ENCODE measurements around the gene HTATSF1.

Gene HTATSF1

DNA sequence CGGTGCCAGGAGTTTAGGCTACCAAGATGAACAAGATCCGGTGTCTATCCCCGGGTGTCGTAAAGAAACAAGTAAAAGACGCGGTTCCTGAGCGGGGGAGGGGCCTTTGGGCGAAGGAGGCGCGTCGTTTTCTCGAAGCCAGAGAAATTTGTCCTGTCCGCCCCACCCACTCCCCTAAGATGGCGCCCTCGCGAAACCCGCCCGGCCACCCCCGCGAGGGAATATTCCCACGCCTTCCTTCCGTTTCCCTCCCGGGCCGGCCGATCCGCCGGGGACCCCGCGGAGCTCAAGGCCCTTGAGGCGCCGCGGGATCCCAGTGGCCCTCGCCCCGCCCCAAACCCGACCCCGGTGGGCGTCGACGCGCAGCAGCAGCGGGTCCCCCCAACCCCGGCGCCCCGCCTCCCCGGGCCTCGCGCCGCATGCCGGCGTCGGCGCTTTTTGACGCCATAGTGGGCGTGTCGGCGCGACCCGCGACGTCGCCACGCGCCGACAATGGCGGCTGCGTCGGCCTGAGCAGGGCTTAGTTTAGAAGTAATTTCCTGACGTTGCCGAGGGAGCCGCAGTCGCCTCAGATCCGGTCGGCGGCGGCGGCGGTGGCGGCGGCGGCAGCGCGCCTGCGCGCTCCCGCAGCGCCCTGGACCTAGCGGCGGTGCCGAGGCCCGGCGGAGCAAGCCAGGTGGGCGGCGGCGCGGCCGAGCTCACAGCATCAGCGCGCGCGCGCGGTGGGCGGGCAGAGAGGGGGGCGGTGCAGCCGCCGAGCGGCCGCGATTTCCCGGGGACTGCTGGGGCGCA lies 432 bp upstream of the HTATSF1 start:
- DNase-seq, result peak; percentile 87

DNA sequence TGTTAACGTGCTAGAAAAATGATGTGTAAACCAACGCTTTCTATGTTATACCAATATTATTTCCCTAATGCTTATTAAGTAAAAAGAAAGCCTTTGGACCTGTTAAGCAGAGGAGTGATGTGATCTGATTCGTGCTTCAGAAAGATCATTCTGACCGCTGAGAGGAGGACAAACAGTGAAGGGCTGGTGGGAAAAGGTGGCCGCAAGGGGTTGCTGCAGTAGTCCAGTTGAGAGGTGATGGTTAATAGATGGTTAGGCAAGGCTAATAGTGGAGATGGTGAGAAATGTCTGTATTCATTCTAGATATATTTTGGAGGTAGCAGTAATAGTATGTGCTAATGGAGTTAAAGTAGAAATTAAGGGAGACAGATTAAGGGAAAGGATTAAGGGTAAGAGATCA lies 21.7 kb downstream of the HTATSF1 start:
- DNase-seq, result no peak

DNA sequence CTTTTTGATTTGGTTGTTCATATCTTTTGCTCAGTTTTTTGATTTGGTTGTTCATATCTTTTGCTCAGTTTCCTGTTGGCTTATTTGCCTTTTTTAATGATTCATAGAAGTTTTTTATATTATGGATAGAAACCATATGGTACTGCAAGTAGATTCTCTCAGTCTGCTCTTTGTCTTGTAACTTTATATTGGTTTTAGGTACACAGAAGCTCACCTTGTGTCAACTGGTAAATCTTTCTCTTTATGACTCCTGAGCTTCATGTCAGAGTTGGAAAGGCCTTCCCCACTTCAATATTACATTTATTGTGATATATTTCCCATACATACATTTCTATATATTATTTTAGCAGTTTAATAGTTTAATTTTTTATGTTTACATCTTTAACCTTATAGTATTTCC lies 26.4 kb downstream of the HTATSF1 start:
- no peak for DNase-seq

DNA sequence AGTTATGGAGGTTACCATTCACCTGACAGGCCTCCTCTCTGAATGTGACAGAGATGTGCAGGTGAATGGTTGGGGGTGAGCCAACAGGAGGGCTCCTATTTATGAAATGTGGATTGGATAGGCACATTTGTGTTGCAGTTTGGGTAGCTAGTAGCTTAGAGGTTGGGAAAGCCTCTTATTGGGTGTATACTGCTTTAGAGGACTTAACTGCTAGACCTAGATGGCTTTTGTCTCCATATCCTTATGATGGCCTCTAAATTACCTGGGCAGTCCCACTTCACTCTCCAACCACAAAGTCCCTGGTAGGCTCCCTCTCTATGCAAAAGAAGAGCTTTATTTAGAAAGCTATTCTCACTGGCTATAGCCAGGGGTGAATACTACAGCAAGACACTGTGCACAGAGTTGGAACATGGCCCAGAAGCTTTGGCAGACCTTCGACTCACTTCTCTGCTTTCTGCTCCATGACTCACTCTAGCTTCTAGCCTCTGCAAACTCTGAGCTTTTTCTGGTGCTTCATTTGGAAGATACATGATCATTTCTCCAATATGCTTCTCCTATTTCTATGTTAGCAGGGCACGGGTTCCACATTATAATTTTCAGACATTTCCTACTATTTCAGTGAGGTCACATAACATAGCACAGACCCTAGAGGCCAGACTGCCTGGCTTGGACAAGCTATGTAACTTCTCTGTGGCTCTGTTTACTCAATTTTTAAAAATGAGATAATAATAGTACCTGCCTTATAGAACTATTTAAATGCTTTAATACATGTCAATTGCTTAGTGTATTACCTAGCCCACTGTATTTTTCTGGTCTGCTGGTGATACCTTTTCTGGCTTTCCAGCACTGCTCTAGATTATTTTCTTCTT lies 28.6 kb downstream of the HTATSF1 start:
- DNase-seq, result peak; percentile 6

DNA sequence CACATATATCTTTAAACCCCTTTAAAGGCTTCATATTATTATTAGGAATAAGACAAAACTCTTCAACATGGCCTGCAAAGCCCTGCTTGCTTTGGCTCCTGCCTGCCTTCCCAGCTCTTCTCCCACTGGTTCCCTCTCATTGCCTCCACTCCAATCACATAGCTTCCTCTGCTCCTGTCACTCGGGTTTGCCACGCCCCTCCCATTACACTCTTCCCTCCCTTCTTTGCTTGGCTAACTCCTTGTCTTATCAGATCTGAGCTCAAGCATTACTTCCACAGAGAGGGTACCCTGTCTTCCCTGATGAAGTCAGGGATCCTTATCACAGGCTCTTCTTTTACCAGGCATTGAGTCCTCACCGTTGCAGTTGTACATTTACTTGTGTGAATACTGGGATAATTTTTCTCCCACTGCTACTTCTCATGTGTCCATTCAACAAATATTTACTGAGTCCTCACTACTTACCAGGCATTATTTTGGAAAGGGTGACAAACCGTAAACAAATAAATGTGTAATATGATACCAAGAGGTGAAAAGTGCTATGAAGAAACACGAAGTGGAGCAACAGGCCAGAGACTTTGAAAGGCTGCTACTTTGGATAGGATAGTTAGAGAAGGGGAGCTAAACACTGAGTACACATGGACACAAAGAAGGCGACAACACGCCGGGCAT lies 31.4 kb downstream of the HTATSF1 start:
- no peak for DNase-seq

DNA sequence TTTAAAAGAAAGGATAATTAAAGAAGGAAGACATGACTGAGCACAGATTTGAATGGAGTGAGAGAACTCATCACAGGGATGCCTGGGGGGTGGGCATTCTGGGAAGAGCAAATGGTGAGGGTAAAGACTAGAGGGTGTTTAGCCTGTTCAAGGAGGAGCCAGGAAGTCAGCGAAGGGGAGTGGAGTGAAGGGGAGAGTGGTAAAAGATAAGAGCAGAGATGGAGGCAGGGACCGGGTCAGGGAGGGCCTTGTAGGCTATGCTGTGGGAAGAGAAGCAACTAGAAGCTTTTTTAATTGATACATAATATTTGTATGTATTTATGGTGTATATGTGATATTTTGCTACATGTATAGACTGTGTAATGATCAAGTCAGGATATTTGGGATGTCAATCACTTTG lies 32.4 kb downstream of the HTATSF1 start:
- no peak for DNase-seq

DNA sequence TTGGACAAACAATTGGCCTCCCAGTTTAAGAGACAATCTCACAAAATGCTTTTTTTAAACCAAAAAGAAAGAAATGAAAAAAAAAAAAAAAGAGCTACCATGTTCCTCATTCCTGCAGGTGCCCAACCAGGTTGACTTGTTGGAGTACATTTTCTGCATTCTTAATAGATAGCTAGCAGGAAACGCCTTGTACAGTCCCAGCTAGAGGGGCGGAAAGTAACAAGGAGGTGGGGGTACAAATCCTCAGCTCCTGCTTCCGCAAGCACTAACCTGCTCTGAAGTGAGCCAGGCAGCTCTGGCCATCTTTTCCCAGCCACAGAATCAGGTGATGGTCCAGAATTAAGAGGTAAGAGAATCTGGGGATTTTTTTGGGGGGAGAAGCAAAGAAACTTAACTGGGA lies 34.6 kb downstream of the HTATSF1 start, which contains the start of gene VGLL1:
VGLL1 (plus strand) TSS at position 265 of the 400 bp plus-strand sequence. CDS start 3,806 bp downstream, outside the sequence.
- DNase-seq, result no peak

DNA sequence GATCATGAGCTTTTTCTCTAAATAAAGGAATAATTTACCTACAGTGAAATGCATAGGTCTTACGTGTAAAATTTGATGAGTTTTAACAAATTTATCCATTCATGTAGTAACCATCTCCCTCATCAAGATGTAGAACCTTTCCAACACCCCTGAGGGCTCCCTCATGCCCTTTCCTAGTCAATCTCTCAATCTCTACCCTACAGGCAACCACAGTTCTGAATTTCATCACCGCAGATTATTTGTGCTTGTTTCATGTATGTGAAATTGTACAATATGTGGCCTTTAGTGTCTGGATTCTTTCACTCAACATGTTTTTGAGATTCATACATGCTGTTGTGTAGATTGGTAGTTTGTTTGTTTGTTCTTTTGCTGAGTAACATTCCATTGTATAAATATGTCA lies 36.7 kb downstream of the HTATSF1 start:
- no peak for DNase-seq

DNA sequence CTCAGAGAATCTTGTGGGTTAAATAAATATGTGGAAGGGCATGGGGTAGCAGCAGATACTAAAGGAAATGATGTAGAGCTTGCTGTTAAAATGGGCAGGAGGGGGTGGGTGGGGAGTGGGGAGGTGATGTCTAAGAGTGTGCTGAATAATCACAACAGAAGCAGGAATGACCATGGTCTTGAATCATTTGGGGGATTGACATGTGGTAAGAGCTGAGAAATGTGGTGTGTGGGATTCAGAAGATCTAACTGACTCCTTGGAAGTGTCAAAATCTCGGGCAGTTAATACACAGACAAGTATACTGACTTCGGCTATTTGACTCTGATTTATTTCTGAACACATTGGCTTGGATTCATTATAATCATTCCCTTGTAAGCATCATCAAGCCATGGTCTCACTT lies 41.4 kb downstream of the HTATSF1 start:
- no peak for DNase-seq

DNA sequence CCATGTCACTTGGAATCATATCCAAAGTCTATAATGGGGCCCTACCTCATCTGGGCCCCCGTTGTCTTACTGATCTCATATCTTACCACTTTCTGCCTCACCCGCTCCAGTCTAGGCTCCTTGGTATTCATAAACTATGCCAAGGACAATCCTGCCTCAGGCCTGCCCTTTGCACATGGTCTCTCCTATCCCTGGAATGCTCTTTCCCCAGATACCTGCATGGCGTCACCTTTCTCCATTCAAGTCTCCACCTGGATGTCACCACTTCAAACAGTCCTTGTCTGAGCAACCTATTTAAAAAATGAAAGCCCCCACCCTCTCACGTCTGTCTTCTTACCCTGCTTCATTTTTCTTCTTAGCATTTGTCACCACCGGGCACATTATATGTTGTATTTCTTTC lies 42.8 kb downstream of the HTATSF1 start:
- DNase-seq, result no peak

DNA sequence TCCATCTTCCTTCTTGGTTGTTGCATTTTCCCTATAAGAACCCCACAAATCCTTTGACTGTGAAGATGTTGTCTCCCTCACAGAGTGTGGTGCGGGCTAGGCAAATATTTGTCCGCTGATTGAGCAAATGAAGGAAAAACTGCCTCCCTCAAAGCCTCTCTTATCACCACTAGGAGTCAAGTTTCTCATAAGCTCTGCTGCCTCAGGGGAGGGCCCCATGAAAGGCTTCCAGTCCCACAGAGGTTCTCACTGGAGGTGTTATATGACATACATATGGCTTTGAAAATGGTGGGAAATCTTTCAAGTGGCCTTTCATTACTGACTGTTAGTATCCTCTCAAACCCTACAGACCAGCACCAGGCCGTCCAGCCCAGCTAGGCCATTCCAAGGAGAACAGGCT lies 43.9 kb downstream of the HTATSF1 start:
- no peak for DNase-seq

DNA sequence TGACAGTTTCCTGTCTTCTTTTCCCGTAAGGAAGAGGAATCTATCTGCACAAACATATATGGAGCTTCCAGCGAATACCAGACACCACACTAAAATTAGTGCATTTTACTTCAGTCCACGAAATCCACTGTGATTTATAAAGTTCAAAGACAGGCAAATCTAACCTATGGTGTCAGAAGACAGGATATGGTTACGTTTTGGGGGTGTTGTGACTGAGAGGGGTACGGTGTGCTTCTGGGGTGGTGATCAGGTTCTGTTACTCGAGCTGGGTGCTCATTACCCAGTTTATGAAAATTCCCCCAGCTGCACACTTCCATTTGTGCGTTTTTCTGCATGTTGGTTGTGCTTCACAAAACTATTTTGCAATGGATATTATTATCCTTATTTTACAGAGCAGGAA lies 44.9 kb downstream of the HTATSF1 start:
- DNase-seq, result no peak

DNA sequence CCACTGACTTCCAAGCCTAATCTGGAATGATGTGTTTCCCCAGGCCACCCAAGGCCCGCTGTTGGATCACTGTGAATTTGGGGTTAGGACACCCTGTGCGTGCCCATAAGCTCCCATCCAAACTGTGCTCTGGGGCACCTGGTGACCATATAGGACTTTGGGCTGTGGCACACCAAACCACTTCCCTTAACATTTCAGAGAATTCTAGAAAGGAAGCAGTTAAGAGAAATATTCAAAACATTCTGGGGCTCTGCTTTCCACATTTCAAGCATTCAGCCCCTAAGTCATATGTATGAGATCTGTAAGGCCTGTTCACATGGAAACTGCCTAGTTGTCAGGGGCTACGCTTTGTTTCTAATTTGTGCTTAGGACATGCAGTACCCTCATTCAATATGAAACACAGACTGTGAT lies 49.0 kb downstream of the HTATSF1 start:
- peak; percentile 45 for DNase-seq

DNA sequence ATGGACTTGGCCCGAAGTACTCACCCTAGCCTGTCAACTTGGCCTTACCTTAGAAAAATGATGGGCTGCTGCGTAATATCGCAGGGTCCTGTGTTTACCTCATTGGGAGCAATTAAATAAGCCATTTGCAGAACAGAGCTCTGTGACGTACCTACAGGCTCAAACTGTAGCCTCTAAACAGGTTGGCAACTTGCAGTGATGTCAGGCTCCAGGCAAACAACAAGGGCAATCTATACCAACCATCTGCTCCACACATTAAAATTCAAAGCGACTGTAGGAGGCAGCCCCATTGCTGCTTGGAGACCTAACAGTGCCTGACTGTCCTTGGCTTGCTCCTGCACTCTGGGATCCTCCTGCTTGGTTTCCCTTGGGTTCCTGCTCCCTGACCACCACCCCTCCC lies 51.8 kb downstream of the HTATSF1 start:
- no peak for DNase-seq

DNA sequence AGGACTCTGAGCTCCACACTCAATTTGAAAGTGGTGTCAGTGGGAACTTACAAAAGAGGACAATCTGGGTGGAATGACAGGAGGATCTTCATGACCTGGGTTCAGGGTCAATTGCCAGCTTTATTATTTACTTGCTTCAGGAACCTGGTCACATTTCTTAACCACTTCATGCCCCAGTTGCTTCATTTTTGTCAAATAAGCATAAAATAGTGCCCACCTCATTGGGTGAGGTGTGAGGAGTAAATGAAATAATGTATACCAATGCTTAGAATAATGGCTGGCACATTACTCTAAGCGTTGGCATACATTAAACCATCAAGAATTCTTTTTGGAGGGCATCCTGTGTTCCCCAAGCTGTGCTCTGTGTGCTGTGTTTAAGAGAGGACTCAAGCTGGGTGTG lies 54.0 kb downstream of the HTATSF1 start:
- DNase-seq, result no peak

DNA sequence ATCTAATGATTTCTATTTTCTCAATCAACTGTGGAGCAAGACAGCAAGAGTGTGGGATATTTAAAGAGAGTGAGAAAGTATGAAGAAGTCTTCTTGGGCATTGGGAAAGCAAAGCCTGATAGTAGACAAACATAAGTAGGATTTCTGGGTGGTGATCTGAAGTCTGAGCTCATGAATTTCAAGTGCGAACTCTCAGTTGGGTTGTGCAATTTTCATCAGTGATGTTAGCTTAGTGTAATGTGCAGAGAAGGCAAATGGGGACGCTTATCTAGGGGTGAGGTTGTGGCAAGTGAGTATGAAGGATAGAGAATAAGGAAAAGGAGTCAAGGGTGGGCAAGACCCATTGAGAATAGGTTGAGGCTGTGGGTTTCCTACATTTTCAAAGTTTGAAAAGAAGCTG lies 58.3 kb downstream of the HTATSF1 start:
- no peak for DNase-seq
